Endothelial cell of umbilical vein (primary cell): ENCODE measurements around the gene SCAPER. TPM values are rescaled to one million over a fixed set of nuclear protein-coding genes. Genes with fewer than 3 reads are reported as not detected.

Experiments used
- BruUV-seq: library from RNA; stranded (reverse); fragments of 400-500 nt; replicated peaks from 2 replicates; lab custom pipeline; 2021; lab: Mats Ljungman, UMichigan
- CTCF ChIA-PET: fragments of 300-600, 350-600 bp; sonication (Branson Sonifier 250); formaldehyde crosslinking; loops from one replicate; lab custom pipeline; 2021; ENCODE audit warnings: antibody characterized with exemption, inconsistent platforms; lab: Charles Lee
- POLR2A ChIA-PET: fragments of 300-600, 350-600 bp; sonication (Branson Sonifier 250); formaldehyde crosslinking; loops from one replicate; lab custom pipeline; 2021; ENCODE audit warnings: antibody characterized with exemption, inconsistent platforms; lab: Charles Lee
- DNase-seq: peaks from one replicate; pipeline ENCODE4 v3.0.0-alpha.2; 2011; ENCODE audit warnings: low read depth, low spot score
- FAIRE-seq: peaks from 2 replicates; lab custom pipeline; 2011; peaks lifted over from hg19 to GRCh38; lab: Jason Lieb, UNC
- H2AFZ ChIP-seq: 2 replicates; pipeline ENCODE4 v1.6.0; 2012; ENCODE audit warnings: low read depth, low read length, control low read depth, inconsistent platforms
- H3K27ac ChIP-seq: 2 replicates; pipeline ENCODE4 v1.5.1; 2011; ENCODE audit warnings: low read depth, mild to moderate bottlenecking, control low read depth, low read length, moderate library complexity; ENCODE audit not compliant: insufficient read depth
- H3K27me3 ChIP-seq, 2 experiments: 2 replicates each; pipeline versions ENCODE4 v1.6.0 to v1.6.1; 2011; ENCODE audit warnings: low read length in 2 of 2, mixed read lengths in 1 of 2; ENCODE audit not compliant: control insufficient read depth in 2 of 2, insufficient read depth in 2 of 2
- H3K36me3 ChIP-seq, 2 experiments: 2 replicates in 1 of 2; 3 replicates in 1 of 2; pipeline ENCODE4 v1.5.1; 2011; ENCODE audit warnings: low read length in 2 of 2, mild to moderate bottlenecking in 1 of 2, moderate library complexity in 1 of 2; ENCODE audit not compliant: control insufficient read depth in 2 of 2, insufficient read depth in 2 of 2; ENCODE audit errors: extremely low read depth in 1 of 2
- H3K4me1 ChIP-seq: 3 replicates; pipeline ENCODE4 v1.5.1; 2011; ENCODE audit warnings: mild to moderate bottlenecking, low read length; ENCODE audit not compliant: control insufficient read depth, insufficient read depth; ENCODE audit errors: extremely low read depth
- H3K4me2 ChIP-seq: 2 replicates; pipeline ENCODE4 v1.6.1; 2011; ENCODE audit warnings: low read length, control low read depth, mixed read lengths; ENCODE audit not compliant: insufficient read depth
- H3K4me3 ChIP-seq, 3 experiments: fragments of 200-600 bp in 1 of 3; sonication (generic), shearing (Covaris generic) in 1 of 3; replicated peaks in 1 of 3; 2 replicates each; pipeline ENCODE4 v1.5.1; 2011 to 2016; ENCODE audit warnings: control low read depth in 3 of 3, low read length in 3 of 3, mild to moderate bottlenecking in 2 of 3, inconsistent platforms in 1 of 3, low read depth in 1 of 3, moderate library complexity in 1 of 3; ENCODE audit not compliant: insufficient read depth in 1 of 3
- H3K79me2 ChIP-seq: 2 replicates; pipeline ENCODE4 v1.6.0; 2012; ENCODE audit warnings: low read length, inconsistent platforms; ENCODE audit not compliant: control insufficient read depth, insufficient read depth
- H3K9ac ChIP-seq: replicated peaks from 2 replicates; pipeline ENCODE3; 2011; ENCODE audit warnings: low read length, control low read depth; ENCODE audit not compliant: insufficient read depth; ENCODE audit errors: extremely low read depth
- H3K9me1 ChIP-seq: replicated peaks from 3 replicates; pipeline ENCODE4 v1.6.0; 2011; ENCODE audit warnings: mild to moderate bottlenecking, low read length; ENCODE audit not compliant: control insufficient read depth, insufficient read depth; ENCODE audit errors: extremely low read depth
- H3K9me3 ChIP-seq: replicated peaks from 2 replicates; pipeline ENCODE4 v1.5.1; 2012; ENCODE audit warnings: low read length, inconsistent platforms; ENCODE audit not compliant: control insufficient read depth, insufficient read depth
- H4K20me1 ChIP-seq: replicated peaks from 2 replicates; pipeline ENCODE3; 2011; ENCODE audit warnings: mild to moderate bottlenecking, low read length; ENCODE audit not compliant: control insufficient read depth, insufficient read depth; ENCODE audit errors: extremely low read depth
- EZH2 ChIP-seq: IDR thresholded peaks from 2 replicates; pipeline ENCODE4 v1.6.1; 2012; ENCODE audit warnings: borderline replicate concordance, low read depth, mild to moderate bottlenecking, moderate library complexity, low read length, inconsistent platforms; ENCODE audit not compliant: severe bottlenecking
- FOS ChIP-seq: IDR thresholded peaks from 2 replicates; pipeline ENCODE4 v1.6.1; 2011; ENCODE audit warnings: mild to moderate bottlenecking, low read length, moderate library complexity, borderline replicate concordance; ENCODE audit not compliant: insufficient read depth
- JUN ChIP-seq: IDR thresholded peaks from 2 replicates; pipeline ENCODE4 v1.6.1; 2011; ENCODE audit warnings: borderline replicate concordance, low read depth; ENCODE audit not compliant: insufficient read length, insufficient read depth
- MYC ChIP-seq: IDR thresholded peaks from one replicate; pipeline ENCODE4 v1.6.1; 2011; ENCODE audit warnings: mild to moderate bottlenecking, low read depth, low read length
- POLR2A ChIP-seq: IDR thresholded peaks from 2 replicates; pipeline ENCODE4 v1.6.1; 2012; ENCODE audit warnings: low read depth, mild to moderate bottlenecking, control low read depth, low read length
- POLR2AphosphoS5 ChIP-seq: IDR thresholded peaks from 2 replicates; pipeline ENCODE4 v1.6.1; 2012; ENCODE audit warnings: low read depth, mild to moderate bottlenecking, control low read depth, low read length, moderate library complexity; ENCODE audit not compliant: insufficient read depth
- dilution Hi-C: fragments of 300-500 bp; cut with MboI; formaldehyde crosslinking; loops from one replicate; pipeline ENCODE4 v1.15.0; 2019; ENCODE audit warnings: low sequenced_read_pairs; ENCODE audit not compliant: extremely low pct_ligation_motif_present
- intact Hi-C: fragments of 100-400 bp; cut with micrococcal nuclease; formaldehyde crosslinking; loops from one replicate; pipeline ENCODE4 v1.10.0; 2022
- polyA plus RNA-seq, 4 experiments: library from polyadenylated mRNA; depleted of rRNA in 3 of 4; stranded (reverse) in 3 of 4; unstranded in 1 of 4; fragments of >200 nt; gene quantifications; 2 replicates each; pipeline versions ENCODE4 v1.2.1 to v1.2.3, GENCODE V29; 2011 to 2012; ENCODE audit warnings: missing spikeins in 1 of 4
- total RNA-seq: library from RNA; stranded (reverse); gene quantifications from 2 replicates; pipeline ENCODE4 v1.2.3, GENCODE V29; 2021
- TF ChIP-seq, protein P1 (sequence below): IDR thresholded peaks from 2 replicates; pipeline ENCODE4 v1.6.1; 2011; ENCODE audit not compliant: insufficient read depth, insufficient read length

SCAPER gene
- total and polyA plus RNA-seq, 2 donors (not counting 3 experiments of a cell fraction or from before 2014, with no cell fraction given) = 2.7 to 12.7 TPM

DNA sequence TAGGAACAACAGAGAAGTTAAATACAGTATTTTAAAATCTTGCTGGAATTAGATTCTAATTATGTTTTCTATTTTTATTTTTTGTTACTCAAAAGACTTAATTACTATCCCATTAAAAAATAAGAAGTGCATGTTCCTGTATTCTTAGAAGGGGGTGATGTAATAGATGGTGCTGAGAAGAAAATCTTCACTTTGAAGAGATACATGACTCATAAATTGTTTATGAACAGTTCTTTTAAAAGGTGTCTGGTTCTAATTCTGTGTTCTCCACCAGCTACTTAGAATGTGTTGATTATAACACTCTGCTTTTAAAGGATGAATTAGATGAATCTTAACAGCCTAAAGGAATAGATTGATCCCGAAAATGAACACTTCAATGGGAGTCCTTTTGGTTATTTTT is 34.6 kb upstream of the SCAPER start:
- Histone ChIP-seq H3K4me3 (no peak overlapping the region), H3K27me3 (no peaks in the 10 kb centered on the region), H3K36me3 (peaks cover 2 to 8% of the 10 kb centered on the region in 2 experiments), H3K79me2 (no peaks in the 10 kb centered on the region), H3K9ac (no peak overlapping the region), H3K4me1 (no peaks in the 10 kb centered on the region), H3K27ac (no peak overlapping the region), H2AFZ (no peak overlapping the region), H4K20me1 (no peaks in the 10 kb centered on the region), H3K4me2 (no peak overlapping the region), H3K9me1 (no peaks in the 10 kb centered on the region), H3K9me3 (no peaks in the 10 kb centered on the region)
- DNase-seq (no peak), FAIRE-seq (no peak)
- dilution Hi-C loops (no loop called here), intact Hi-C loops (no loop called here)
- CTCF ChIA-PET = interaction anchor here (1.3 to 2.2 kb wide), 2 partner anchors 9 to 604 kb away, joined by 4 to 15 read pairs; no protein-coding TSS in a partner anchor
- POLR2A ChIA-PET = no interaction called here
- no TSS peak for BruUV-seq
- TF ChIP-seq, protein P1, sequence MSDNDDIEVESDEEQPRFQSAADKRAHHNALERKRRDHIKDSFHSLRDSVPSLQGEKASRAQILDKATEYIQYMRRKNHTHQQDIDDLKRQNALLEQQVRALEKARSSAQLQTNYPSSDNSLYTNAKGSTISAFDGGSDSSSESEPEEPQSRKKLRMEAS = no peak
- TF ChIP-seq FOS = peak; percentile 11
- TF ChIP-seq JUN = peak; percentile 13

DNA sequence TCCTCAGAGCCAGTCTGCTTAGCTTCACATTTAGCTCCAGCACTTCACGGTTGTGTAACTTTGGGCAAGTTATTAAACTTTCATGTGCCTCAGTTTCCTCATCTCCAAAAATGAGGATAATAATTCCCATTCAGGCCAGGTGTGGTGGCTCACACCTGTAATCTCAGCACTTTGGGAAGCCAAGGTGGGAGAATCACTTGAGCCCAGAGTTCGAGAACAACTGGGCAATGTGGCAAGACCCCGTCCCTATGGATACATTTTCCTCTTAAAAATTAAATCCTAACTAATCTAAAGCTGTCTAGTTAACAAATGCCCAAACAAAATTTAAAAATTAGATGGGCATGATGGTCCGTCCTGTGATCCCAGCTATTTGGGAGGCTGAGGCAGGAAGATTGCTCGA is 33.6 kb upstream of the SCAPER start:
- Histone ChIP-seq H3K79me2 (no peaks in the 10 kb centered on the region), H3K4me2 (no peak overlapping the region), H3K27ac (no peak overlapping the region), H2AFZ (no peak overlapping the region), H3K9ac (no peak overlapping the region), H3K9me1 (no peaks in the 10 kb centered on the region), H3K4me3 (no peak overlapping the region), H3K27me3 (no peaks in the 10 kb centered on the region), H3K9me3 (no peaks in the 10 kb centered on the region), H3K4me1 (no peaks in the 10 kb centered on the region), H4K20me1 (no peaks in the 10 kb centered on the region), H3K36me3 (peaks cover 2 to 8% of the 10 kb centered on the region in 2 experiments)
- no peak for TF ChIP-seq POLR2AphosphoS5
- no peak for TF ChIP-seq EZH2
- no peak for TF ChIP-seq POLR2A
- TF ChIP-seq MYC = no peak
- TF ChIP-seq, protein P1 = no peak
- intact Hi-C loops = no loop called here
- dilution Hi-C loops = no loop called here
- BruUV-seq = no TSS peak
- no peak for DNase-seq
- FAIRE-seq = no peak
- CTCF ChIA-PET = interaction anchor here (1.5 to 2.0 kb wide), 2 partner anchors 8 to 35 kb away, joined by 4 to 5 read pairs; no protein-coding TSS in a partner anchor
- POLR2A ChIA-PET = no interaction called here
